B cell (primary cell): ENCODE results near the gene DPM1. TPM values are rescaled to one million over a fixed set of nuclear protein-coding genes. Genes with fewer than 3 reads are reported as not detected.
A peak's percentile ranks its signal among the peaks of the same experiment; 100 is the strongest.

Source experiments
- ATAC-seq: fragments of 200-7000 bp; cut with Tn5 transposase; one replicate; pipeline ENCODE4 v1.10.0; 2021; ENCODE audit warnings: low read depth, mild to moderate bottlenecking, moderate number of reproducible peaks, moderate library complexity
- CTCF ChIA-PET: fragments of 350-600 bp; sonication (Branson Sonifier 250); formaldehyde crosslinking; loops from one replicate; lab custom pipeline; 2021; ENCODE audit warnings: antibody characterized with exemption, inconsistent platforms; lab: Charles Lee
- POLR2A ChIA-PET: fragments of 350-600 bp; sonication (Branson Sonifier 250); formaldehyde crosslinking; loops from one replicate; lab custom pipeline; 2021; ENCODE audit warnings: antibody characterized with exemption; lab: Charles Lee
- DNase-seq: peaks from one replicate; pipeline ENCODE4 v3.0.0; 2013
- H2AFZ ChIP-seq: 2 replicates; pipeline ENCODE4 v1.6.1; 2012; ENCODE audit warnings: mild to moderate bottlenecking, low read depth, low read length; ENCODE audit not compliant: insufficient read depth, poor library complexity, severe bottlenecking
- H3K27ac ChIP-seq, 2 donors: 1 replicate in 1 of 2; 2 replicates in 1 of 2; pipeline ENCODE4 v1.5.1; 2012 to 2013; ENCODE audit warnings: low read length in 2 of 2, mild to moderate bottlenecking in 2 of 2, moderate library complexity in 1 of 2
- H3K27me3 ChIP-seq, 4 experiments: fragments of 200-600 bp in 1 of 4; sonication (generic) in 1 of 4; replicated peaks in 1 of 4; 1 replicate in 2 of 4; 2 replicates in 2 of 4; pipeline versions ENCODE4 v1.6.1 to v1.7.0; 2013 to 2016; ENCODE audit warnings: low read length in 3 of 4, mild to moderate bottlenecking in 2 of 4, mixed read lengths in 1 of 4, moderate library complexity in 1 of 4; ENCODE audit not compliant: insufficient read depth in 4 of 4, control insufficient read depth in 3 of 4; ENCODE audit errors: control extremely low read depth in 1 of 4
- H3K36me3 ChIP-seq, 2 experiments: replicated peaks in 1 of 2; 1 replicate in 1 of 2; 2 replicates in 1 of 2; pipeline versions ENCODE4 v1.6.1 to v1.7.1; 2013; ENCODE audit warnings: low read length in 1 of 2; ENCODE audit not compliant: insufficient read depth in 2 of 2, control insufficient read depth in 1 of 2; ENCODE audit errors: control extremely low read depth in 1 of 2, extremely low read depth in 1 of 2
- H3K4me1 ChIP-seq, 2 donors: fragments of 200-600 bp in 1 of 2; sonication (generic) in 1 of 2; 1 replicate in 1 of 2; 2 replicates in 1 of 2; pipeline versions ENCODE4 v1.5.1 to v1.6.1; 2013 to 2017; ENCODE audit warnings: low read length in 2 of 2; ENCODE audit not compliant: control insufficient read depth in 2 of 2, insufficient read depth in 2 of 2
- H3K4me2 ChIP-seq: replicated peaks from 2 replicates; pipeline ENCODE3; 2012; ENCODE audit warnings: mild to moderate bottlenecking, low read depth, low read length; ENCODE audit not compliant: poor library complexity, severe bottlenecking
- H3K4me3 ChIP-seq, 5 experiments: fragments of 200-600 bp in 1 of 5; sonication (generic) in 1 of 5; 1 replicate in 3 of 5; 2 replicates in 2 of 5; pipeline versions ENCODE4 v1.5.1 to v1.7.0; 2011 to 2016; ENCODE audit warnings: low read length in 4 of 5, mild to moderate bottlenecking in 4 of 5, low read depth in 2 of 5, control low read depth in 1 of 5, moderate library complexity in 1 of 5; ENCODE audit not compliant: insufficient read depth in 1 of 5; ENCODE audit errors: control extremely low read depth in 1 of 5, extremely low read depth in 1 of 5
- H3K79me2 ChIP-seq: fragments of 200-600 bp; sonication (generic); one replicate; pipeline ENCODE4 v1.6.0; 2016; ENCODE audit warnings: low read length; ENCODE audit not compliant: control insufficient read depth, insufficient read depth
- H3K9ac ChIP-seq: fragments of 200-600 bp; sonication (generic); 2 replicates; pipeline ENCODE4 v1.6.1; 2017; ENCODE audit warnings: mild to moderate bottlenecking, low read length, moderate library complexity
- H3K9me3 ChIP-seq, 3 donors: one replicate each; pipeline versions ENCODE4 v1.6.1 to v1.7.1; 2013; ENCODE audit warnings: low read length in 2 of 3; ENCODE audit not compliant: control insufficient read depth in 2 of 3, insufficient read depth in 1 of 3; ENCODE audit errors: control extremely low read depth in 1 of 3
- H4K20me1 ChIP-seq: 2 replicates; pipeline ENCODE4 v1.6.0; 2012; ENCODE audit warnings: mild to moderate bottlenecking, low read length; ENCODE audit not compliant: insufficient read depth, control insufficient read depth, poor library complexity, severe bottlenecking
- H3K27ac Mint-ChIP-seq: one replicate; pipeline ENCODE4 v1.8.0; 2021; ENCODE audit warnings: mixed read lengths
- H3K27me3 Mint-ChIP-seq: one replicate; pipeline ENCODE4 v1.8.0; 2021; ENCODE audit warnings: mixed read lengths
- H3K4me1 Mint-ChIP-seq: one replicate; pipeline ENCODE4 v1.8.0; 2021; ENCODE audit warnings: mixed read lengths
- H3K4me3 Mint-ChIP-seq: one replicate; pipeline ENCODE4 v1.8.0; 2021; ENCODE audit warnings: mixed read lengths
- H3K9me3 Mint-ChIP-seq: one replicate; pipeline ENCODE4 v1.8.0; 2022; ENCODE audit warnings: mixed read lengths; ENCODE audit not compliant: insufficient read depth
- EZH2 ChIP-seq: IDR thresholded peaks from 2 replicates; pipeline ENCODE4 v1.6.1; 2012; ENCODE audit warnings: borderline replicate concordance, low read depth, mild to moderate bottlenecking, moderate library complexity, low read length; ENCODE audit not compliant: insufficient read depth, poor library complexity, severe bottlenecking
- WGBS: methylation state at CpG from one replicate; pipeline ENCODE4 v1.1.5; 2013; ENCODE audit warnings: missing lambda C conversion rate; ENCODE audit not compliant: insufficient coverage; 5-methylcytosine and 5-hydroxymethylcytosine counted together
- intact Hi-C: fragments of 100-400 bp; cut with micrococcal nuclease; formaldehyde crosslinking; loops from one replicate; pipeline ENCODE4 v1.10.0; 2022
- polyA plus RNA-seq: library from polyadenylated mRNA; depleted of rRNA; stranded (reverse); fragments of >200 nt; gene quantifications from 2 replicates; pipeline ENCODE4 v1.2.3, GENCODE V29; 2012
- total RNA-seq, 2 donors: library from RNA; stranded (reverse); fragments of 120-200 nt in 1 of 2; gene quantifications; 1 replicate in 1 of 2; 2 replicates in 1 of 2; pipeline versions ENCODE4 v1.2.3 to v1.2.4, GENCODE V29; 2013 to 2022
- TF ChIP-seq, protein P1 (sequence below): fragments of 200-600 bp; IDR thresholded peaks from one replicate; pipeline ENCODE4 v1.8.0; 2022; ENCODE audit warnings: antibody characterized with exemption, mild to moderate bottlenecking

The DPM1 gene
- total and polyA plus RNA-seq, 2 donors (not counting 1 experiment from before 2014, with no cell fraction given) = 13.4 to 35.2 TPM

DNA sequence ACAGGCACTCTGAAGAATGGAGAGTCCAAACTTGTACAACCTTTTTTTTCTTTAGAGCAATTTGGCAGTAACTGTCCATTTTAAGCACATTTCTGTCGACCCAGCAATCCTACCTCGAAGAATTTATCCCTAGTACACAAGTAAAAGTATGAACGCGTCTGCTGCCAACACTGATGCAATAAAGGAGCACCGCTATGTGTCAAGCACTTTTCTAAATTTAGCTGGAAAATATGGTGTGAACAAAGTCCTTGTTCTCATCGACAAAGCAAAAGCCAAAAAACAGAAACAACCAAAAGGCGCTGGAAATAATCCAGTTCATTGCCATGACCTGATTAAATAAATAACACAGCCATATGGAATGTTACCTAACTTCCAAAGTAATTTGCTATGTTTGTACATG, 1.1 kb downstream of the DPM1 start:
- WGBS = no CpG with 5 or more reads among the region's 7 CpGs
- Mint-ChIP-seq H3K4me3 (peak overlapping the region; percentile 98), H3K27me3 (no peaks in the 10 kb centered on the region), H3K4me1 (peaks cover 40% of the 10 kb centered on the region), H3K9me3 (no peaks in the 10 kb centered on the region), H3K27ac (peak overlapping the region; percentile 99)
- peak overlapping the region; percentile 78 to 99 (median 86) for H3K4me3 ChIP-seq
- peak overlapping the region; percentile 84 for H3K4me2 ChIP-seq
- no peaks in the 10 kb centered on the region for H3K27me3 ChIP-seq
- peak overlapping the region in 1 of 2 donors; percentile 99 for H3K27ac ChIP-seq
- H2AFZ ChIP-seq = no peak overlapping the region
- H4K20me1 ChIP-seq = peaks cover 19% of the 10 kb centered on the region
- POLR2A ChIA-PET = interaction anchor here (0.5 to 2.1 kb wide), 4 partner anchors 26 to 167 kb away, joined by 3 to 30 read pairs (median 10); partner anchors contain the start of genes ADNP and BCAS4
- no peak for TF ChIP-seq EZH2
- TF ChIP-seq, protein P1, sequence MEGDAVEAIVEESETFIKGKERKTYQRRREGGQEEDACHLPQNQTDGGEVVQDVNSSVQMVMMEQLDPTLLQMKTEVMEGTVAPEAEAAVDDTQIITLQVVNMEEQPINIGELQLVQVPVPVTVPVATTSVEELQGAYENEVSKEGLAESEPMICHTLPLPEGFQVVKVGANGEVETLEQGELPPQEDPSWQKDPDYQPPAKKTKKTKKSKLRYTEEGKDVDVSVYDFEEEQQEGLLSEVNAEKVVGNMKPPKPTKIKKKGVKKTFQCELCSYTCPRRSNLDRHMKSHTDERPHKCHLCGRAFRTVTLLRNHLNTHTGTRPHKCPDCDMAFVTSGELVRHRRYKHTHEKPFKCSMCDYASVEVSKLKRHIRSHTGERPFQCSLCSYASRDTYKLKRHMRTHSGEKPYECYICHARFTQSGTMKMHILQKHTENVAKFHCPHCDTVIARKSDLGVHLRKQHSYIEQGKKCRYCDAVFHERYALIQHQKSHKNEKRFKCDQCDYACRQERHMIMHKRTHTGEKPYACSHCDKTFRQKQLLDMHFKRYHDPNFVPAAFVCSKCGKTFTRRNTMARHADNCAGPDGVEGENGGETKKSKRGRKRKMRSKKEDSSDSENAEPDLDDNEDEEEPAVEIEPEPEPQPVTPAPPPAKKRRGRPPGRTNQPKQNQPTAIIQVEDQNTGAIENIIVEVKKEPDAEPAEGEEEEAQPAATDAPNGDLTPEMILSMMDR = no peak
- H3K79me2 ChIP-seq = peaks cover 80% of the 10 kb centered on the region
- H3K9me3 ChIP-seq = no peaks in the 10 kb centered on the region
- H3K9ac ChIP-seq = peak overlapping the region; percentile 91
- no peak for ATAC-seq
- peaks cover 3 to 25% of the 10 kb centered on the region in 2 experiments for H3K36me3 ChIP-seq
- no peak for DNase-seq
- CTCF ChIA-PET = interaction anchor here (1.2 to 3.0 kb wide), 3 partner anchors 25 to 162 kb away, joined by 3 to 36 read pairs (median 31); partner anchors contain the start of genes ADNP and BCAS4
- intact Hi-C loops = no loop called here
- H3K4me1 ChIP-seq = peaks cover 24 to 26% of the 10 kb centered on the region in 2 donors

DNA sequence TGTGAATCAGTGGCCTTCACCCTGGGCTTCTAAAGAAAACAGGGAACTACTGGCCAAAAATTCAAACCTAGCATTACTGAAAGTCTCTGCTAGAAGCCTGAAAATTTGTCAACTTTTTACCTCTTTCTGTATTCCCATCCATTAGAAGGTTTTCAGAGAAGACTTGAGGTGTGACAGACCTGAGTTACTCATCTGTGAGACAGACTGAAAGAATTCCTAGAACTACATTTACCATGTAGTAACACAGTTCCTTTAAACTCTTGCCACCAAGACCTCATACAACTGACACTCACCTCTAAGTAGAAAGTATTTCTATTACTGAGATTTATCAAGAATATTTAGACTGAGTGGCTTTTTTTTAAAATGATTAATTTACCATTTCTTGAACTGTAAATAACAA, 4.5 kb downstream of the DPM1 start:
- CTCF ChIA-PET = no interaction called here

More for the DNA sequence above, 4.5 kb downstream of the DPM1 start:
- H3K27me3 Mint-ChIP-seq = no peaks in the 10 kb centered on the region
- H3K79me2 ChIP-seq = peaks cover 81% of the 10 kb centered on the region
- no peak overlapping the region for H3K9ac ChIP-seq
- H4K20me1 ChIP-seq = peaks cover 30% of the 10 kb centered on the region
- no peaks in the 10 kb centered on the region for H3K9me3 Mint-ChIP-seq
- H3K9me3 ChIP-seq = no peaks in the 10 kb centered on the region
- H3K4me1 Mint-ChIP-seq = peaks cover 24% of the 10 kb centered on the region
- H3K4me1 ChIP-seq = peaks cover 14% of the 10 kb centered on the region in 2 donors
- TF ChIP-seq, protein P1 = no peak
- TF ChIP-seq EZH2 = no peak
- intact Hi-C loops = no loop called here
- peaks cover 8 to 51% of the 10 kb centered on the region in 2 experiments for H3K36me3 ChIP-seq
- no peak overlapping the region for H3K27ac Mint-ChIP-seq
- H2AFZ ChIP-seq = no peak overlapping the region
- H3K4me2 ChIP-seq = no peak overlapping the region
- no peak for ATAC-seq
- H3K27ac ChIP-seq = no peak overlapping the region
- DNase-seq = no peak
- H3K4me3 Mint-ChIP-seq = no peak overlapping the region
- POLR2A ChIA-PET = no interaction called here
- H3K4me3 ChIP-seq = no peak overlapping the region
- H3K27me3 ChIP-seq = no peaks in the 10 kb centered on the region
